ENCODE results near the gene CHAMP1.
"Not testable (repeated sequence)": the region's sequence is repeated elsewhere in the genome, so short reads cannot be mapped to it uniquely, and the experiment has no call there.

Gene CHAMP1

GRCh38 chr13:114328595-114328994, 14.3 kb downstream of the CHAMP1 start:
- no peak for TF ChIP-seq ZNF426 (tag by site-specific recombination; IDR thresholded peaks at IDR 0.05)
- TF ChIP-seq ZIC2 (tag by site-specific recombination; IDR thresholded peaks at IDR 0.05): no peak
- no peak for TF ChIP-seq OSR2 (tag by site-specific recombination; IDR thresholded peaks at IDR 0.05)
- TF ChIP-seq ZNF133 (tag by site-specific recombination; IDR thresholded peaks at IDR 0.05): no peak
- peaks cover 3 to 31% of the 10 kb centered on the region in 2 experiments for H3K36me3 ChIP-seq (ENCODE audit: control insufficient read depth in 2 of 2, insufficient read depth in 1 of 2, low read length in 2 of 2)
- H3K4me1 ChIP-seq (ENCODE audit: control insufficient read depth, insufficient read depth, low read length): no peaks in the 10 kb centered on the region
- H3K4me3 ChIP-seq (ENCODE audit: low read depth, low read length): no peak overlapping the region
- ChIA-PET POLR2A (no interaction called here), CTCF (no interaction called here)
- H3K27ac ChIP-seq (ENCODE audit: extremely low read depth, low read depth, low read length): no peak overlapping the region
- no peaks in the 10 kb centered on the region for H3K9me3 ChIP-seq (ENCODE audit: control insufficient read depth, insufficient read depth, low read depth, low read length)

GRCh38 chr13:114330086-114330485, 15.8 kb downstream of the CHAMP1 start:
- peaks cover 3 to 16% of the 10 kb centered on the region in 2 experiments; a peak in 2 of 3 replicates for H3K36me3 ChIP-seq (ENCODE audit: control insufficient read depth in 2 of 2, insufficient read depth in 1 of 2, low read length in 2 of 2)
- no peaks in the 10 kb centered on the region for H3K4me1 ChIP-seq (ENCODE audit: control insufficient read depth, insufficient read depth, low read length)
- no peak overlapping the region for H3K4me3 ChIP-seq (ENCODE audit: low read depth, low read length)
- TF ChIP-seq ZNF2 (tag by site-specific recombination; IDR thresholded peaks at IDR 0.05): no peak
- TF ChIP-seq ZNF133 (tag by site-specific recombination; IDR thresholded peaks at IDR 0.05): no peak
- TF ChIP-seq BCL11A (tag by site-specific recombination; IDR thresholded peaks at IDR 0.05; ENCODE audit: low read depth): no peak
- TF ChIP-seq YY2 (tag by site-specific recombination; IDR thresholded peaks at IDR 0.05): no peak
- no peak for TF ChIP-seq ZNF324 (tag by site-specific recombination; IDR thresholded peaks at IDR 0.05)
- TF ChIP-seq ZNF341 (tag by site-specific recombination; IDR thresholded peaks at IDR 0.05; ENCODE audit: low read depth): no peak
- no peak overlapping the region for H3K27ac ChIP-seq (ENCODE audit: extremely low read depth, low read depth, low read length)
- H3K9me3 ChIP-seq (ENCODE audit: control insufficient read depth, insufficient read depth, low read depth, low read length): no peaks in the 10 kb centered on the region
- ChIA-PET CTCF (no interaction called here), POLR2A (no interaction called here)

GRCh38 chr13:114333881-114334280, 19.6 kb downstream of the CHAMP1 start:
- H3K27ac ChIP-seq (ENCODE audit: extremely low read depth, low read depth, low read length); H3K9me3 ChIP-seq (ENCODE audit: control insufficient read depth, insufficient read depth, low read depth, low read length); H3K36me3 ChIP-seq (ENCODE audit: control insufficient read depth in 2 of 2, insufficient read depth in 1 of 2, low read length in 2 of 2); H3K4me1 ChIP-seq (ENCODE audit: control insufficient read depth, insufficient read depth, low read length); H3K4me3 ChIP-seq (ENCODE audit: low read depth, low read length); POLR2A ChIA-PET: not testable (repeated sequence)
- CTCF ChIA-PET: interaction anchor here (1.7 kb wide), 1 partner anchor 9 kb away, joined by 4 read pairs; no protein-coding TSS in a partner anchor

- POLR2A ChIA-PET: no interaction called here
- CTCF ChIA-PET: interaction anchor here (1.7 kb wide), 1 partner anchor 8 kb away, joined by 4 read pairs; no protein-coding TSS in a partner anchor
- Histone ChIP-seq H3K9me3 (ENCODE audit: control insufficient read depth, insufficient read depth, low read depth, low read length) (no peaks in the 10 kb centered on the region), H3K36me3 (ENCODE audit: control insufficient read depth in 2 of 2, insufficient read depth in 1 of 2, low read length in 2 of 2) (no peaks in the 10 kb centered on the region), H3K4me3 (ENCODE audit: low read depth, low read length) (no peak overlapping the region), H3K27ac (ENCODE audit: extremely low read depth, low read depth, low read length) (no peak overlapping the region), H3K4me1 (ENCODE audit: control insufficient read depth, insufficient read depth, low read length) (no peaks in the 10 kb centered on the region)
- peak; percentile 78 for TF ChIP-seq PRDM10 (tag by site-specific recombination; IDR thresholded peaks at IDR 0.05)
- TF ChIP-seq PATZ1 (tag by site-specific recombination; IDR thresholded peaks at IDR 0.05): no peak
- TF ChIP-seq ZNF660 (tag by site-specific recombination; IDR thresholded peaks at IDR 0.05): no peak
- no peak for TF ChIP-seq ZNF398 (tag by site-specific recombination; IDR thresholded peaks at IDR 0.05)
- TF ChIP-seq INSM2 (tag by site-specific recombination; IDR thresholded peaks at IDR 0.05): no peak
Observed at GRCh38 chr13:114334305-114335053, 20.2 kb downstream of the CHAMP1 start.
